T47D (cell line): Measurements from ENCODE around the gene PXMP4.
A peak's percentile ranks its signal among the peaks of the same experiment; 100 is the strongest.

Experiments used
- DNase-seq, 2 experiments: peaks; one replicate each; pipeline versions ENCODE4 v3.0.0 to v3.0.0-alpha.2; 2011 to 2012; ENCODE audit warnings: low read depth in 1 of 2, low spot score in 1 of 2
- JUND ChIP-seq: IDR thresholded peaks from 2 replicates; pipeline ENCODE4 v1.6.1; 2012; ENCODE audit warnings: low read depth
- in situ Hi-C: cut with HindIII; loops from 2 replicates; pipeline ENCODE4 v1.10.0; 2016; ENCODE audit warnings: low sequenced_read_pairs, low pct_unique_long_range_greater_than_20kb

The PXMP4 gene

GRCh38 chr20:33673114-33673409, 47.0 kb downstream of the PXMP4 start:
- TF ChIP-seq JUND: no peak
- in situ Hi-C loops: no loop called here
- no peak for DNase-seq

- DNase-seq: peak in 1 of 2 experiments; percentile 65
- in situ Hi-C loops: no loop called here
- no peak for TF ChIP-seq JUND
Measured at GRCh38 chr20:33672426-33673113, 47.5 kb downstream of the PXMP4 start.

DNA sequence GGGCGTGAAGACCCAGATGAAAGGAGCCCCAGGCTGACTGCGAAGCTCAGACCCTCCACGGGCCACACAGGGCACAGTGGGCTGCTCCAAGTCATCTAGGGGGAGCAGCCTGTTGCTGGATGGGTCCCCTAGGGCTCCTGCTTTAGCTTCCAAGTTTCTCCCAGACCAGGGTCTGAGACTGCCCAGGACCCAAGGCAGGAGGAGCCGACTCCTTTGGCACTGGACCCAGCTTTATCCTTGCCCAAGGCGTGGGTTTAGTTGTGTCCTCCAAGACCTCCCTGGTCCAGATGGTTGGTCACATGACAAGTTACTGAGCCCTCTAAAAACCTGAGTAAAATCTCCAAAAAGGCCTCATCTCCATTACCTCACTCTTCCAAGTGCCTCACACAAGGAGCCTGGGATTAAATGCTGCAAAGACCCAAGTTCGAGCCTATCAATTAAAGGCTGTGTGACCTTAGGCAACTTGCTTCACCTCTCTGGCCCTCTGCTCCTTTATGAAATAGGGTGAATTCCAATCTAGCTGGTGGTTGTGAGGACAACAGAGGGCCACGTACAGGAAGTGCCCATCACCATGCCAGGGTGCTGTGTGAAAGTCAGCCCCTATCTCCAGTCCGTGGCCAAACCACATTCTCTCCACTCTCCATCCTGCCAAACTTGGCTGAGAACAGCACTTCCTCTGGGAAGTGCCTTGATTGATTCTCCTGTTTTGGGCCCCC, 48.4 kb downstream of the PXMP4 start:
- no peak for TF ChIP-seq JUND
- DNase-seq: no peak
- in situ Hi-C loops: no loop called here

GRCh38 chr20:33670715-33671499, 49.2 kb downstream of the PXMP4 start:
- DNase-seq: peak; percentile 81 to 85
- in situ Hi-C loops: no loop called here
- no peak for TF ChIP-seq JUND

- in situ Hi-C loops: no loop called here
- TF ChIP-seq JUND: no peak
- DNase-seq: no peak
Measured at GRCh38 chr20:33669873-33670640, 50.1 kb downstream of the PXMP4 start.

- no peak for DNase-seq
- TF ChIP-seq JUND: no peak
- in situ Hi-C loops: no loop called here
Measured at GRCh38 chr20:33669224-33669623, 50.9 kb downstream of the PXMP4 start.

GRCh38 chr20:33668466-33669155, 51.5 kb downstream of the PXMP4 start:
- no peak for TF ChIP-seq JUND
- in situ Hi-C loops: no loop called here
- DNase-seq: no peak

- DNase-seq: peak; percentile 80 to 85
- in situ Hi-C loops: no loop called here
Measured at GRCh38 chr20:33667676-33668465, 52.2 kb downstream of the PXMP4 start.

DNA sequence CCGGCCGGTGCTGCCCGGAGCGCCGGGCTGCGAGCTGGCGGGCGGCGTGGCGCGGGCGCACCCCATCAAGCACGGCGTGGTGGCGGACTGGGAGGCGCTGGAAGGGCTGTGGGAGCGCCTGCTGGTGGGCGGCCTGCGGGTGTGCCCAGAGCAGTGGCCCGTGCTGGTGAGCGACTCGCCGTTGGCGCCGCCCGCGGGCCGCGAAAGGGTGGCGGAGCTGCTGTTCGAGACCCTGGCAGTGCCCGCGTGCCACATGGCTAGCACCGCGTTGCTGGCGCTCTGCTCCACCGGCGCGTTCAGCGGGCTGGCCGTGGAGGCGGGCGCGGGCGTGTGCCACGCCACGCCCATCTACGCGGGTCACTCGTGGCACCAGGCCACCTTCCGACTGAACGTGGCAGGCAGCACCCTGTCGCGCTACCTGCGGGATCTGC, 52.9 kb downstream of the PXMP4 start:
- peak in 1 of 2 experiments; percentile 78 for DNase-seq
- in situ Hi-C loops: no loop called here
- no peak for TF ChIP-seq JUND

More at GRCh38 chr20:33667676-33668465, 52.2 kb downstream of the PXMP4 start:
- TF ChIP-seq JUND: no peak

GRCh38 chr20:33666293-33667244, 53.5 kb downstream of the PXMP4 start, which contains the start of gene ACTL10:
ACTL10 (plus strand) TSS chr20:33666943; CDS start chr20:33667498, 555 bp downstream.
- in situ Hi-C loops: no loop called here
- no peak; the same call in 1 of the 2 replicates for TF ChIP-seq JUND
- DNase-seq: peak; percentile 88 to 97
